HEK293 (cell line): Measurements from ENCODE around the gene VEGFB.

Experiments used
- CTCF ChIP-seq: fragments of 450-650 bp; formaldehyde crosslinking; IDR thresholded peaks from 2 replicates; pipeline ENCODE4 v1.5.1; 2016; ENCODE audit warnings: missing biosample characterization, missing genetic modification characterization
- ELK4 ChIP-seq: IDR thresholded peaks from 2 replicates; pipeline ENCODE4 v1.6.1; 2011; ENCODE audit warnings: mild to moderate bottlenecking, low read depth, low read length, borderline replicate concordance
- KLF9 ChIP-seq: fragments of 450-650 bp; formaldehyde crosslinking; IDR thresholded peaks from 2 replicates; pipeline ENCODE4 v1.5.1; 2016; ENCODE audit warnings: missing biosample characterization, missing genetic modification characterization, low read depth
- PRDM4 ChIP-seq: fragments of 450-650 bp; formaldehyde crosslinking; IDR thresholded peaks from 2 replicates; pipeline ENCODE4 v1.5.1; 2017; ENCODE audit warnings: missing biosample characterization, missing genetic modification characterization
- RBAK ChIP-seq: fragments of 450-650 bp; formaldehyde crosslinking; IDR thresholded peaks from 2 replicates; pipeline ENCODE4 v1.5.1; 2016; ENCODE audit warnings: missing biosample characterization, missing genetic modification characterization
- REST ChIP-seq: fragments of 450-650 bp; formaldehyde crosslinking; IDR thresholded peaks from 2 replicates; pipeline ENCODE4 v1.5.1; 2016; ENCODE audit warnings: missing biosample characterization, missing genetic modification characterization
- ZNF18 ChIP-seq: fragments of 450-650 bp; formaldehyde crosslinking; IDR thresholded peaks from 2 replicates; pipeline ENCODE4 v1.5.1; 2016; ENCODE audit warnings: missing biosample characterization, missing genetic modification characterization
- ZNF398 ChIP-seq: fragments of 450-650 bp; formaldehyde crosslinking; IDR thresholded peaks from 2 replicates; pipeline ENCODE4 v1.5.1; 2017; ENCODE audit warnings: missing biosample characterization, missing genetic modification characterization
- ZNF449 ChIP-seq: fragments of 450-650 bp; formaldehyde crosslinking; IDR thresholded peaks from 2 replicates; pipeline ENCODE4 v1.5.1; 2017; ENCODE audit warnings: missing biosample characterization, mild to moderate bottlenecking, missing genetic modification characterization, moderate library complexity
- ZNF521 ChIP-seq: fragments of 450-650 bp; formaldehyde crosslinking; IDR thresholded peaks from 2 replicates; pipeline ENCODE4 v1.5.1; 2017; ENCODE audit warnings: missing biosample characterization, mild to moderate bottlenecking, missing genetic modification characterization
- ZNF639 ChIP-seq: fragments of 450-650 bp; formaldehyde crosslinking; IDR thresholded peaks from 2 replicates; pipeline ENCODE4 v1.5.1; 2016; ENCODE audit warnings: missing biosample characterization, missing genetic modification characterization
- ZNF692 ChIP-seq: fragments of 450-650 bp; formaldehyde crosslinking; IDR thresholded peaks from 2 replicates; pipeline ENCODE4 v1.5.1; 2016; ENCODE audit warnings: missing biosample characterization, missing genetic modification characterization
- ZNF704 ChIP-seq: fragments of 450-650 bp; formaldehyde crosslinking; IDR thresholded peaks from 2 replicates; pipeline ENCODE4 v1.5.1; 2016; ENCODE audit warnings: missing biosample characterization, missing genetic modification characterization
- ZNF776 ChIP-seq: fragments of 450-650 bp; formaldehyde crosslinking; IDR thresholded peaks from 2 replicates; pipeline ENCODE4 v1.5.0; 2017; ENCODE audit warnings: missing biosample characterization, missing genetic modification characterization, borderline replicate concordance

- no peak; the same call in 1 of the 2 replicates for TF ChIP-seq CTCF (tag by site-specific recombination)
- TF ChIP-seq REST (tag by site-specific recombination): no peak
- TF ChIP-seq ZNF704: no peak
- no peak for TF ChIP-seq ZNF18 (tag by site-specific recombination)
- no peak for TF ChIP-seq ZNF776
- TF ChIP-seq ZNF521 (tag by site-specific recombination): no peak
- no peak for TF ChIP-seq RBAK (tag by site-specific recombination)
- no peak for TF ChIP-seq ZNF639
- TF ChIP-seq KLF9 (tag by site-specific recombination): no peak
- TF ChIP-seq ZNF449 (tag by site-specific recombination): no peak
- TF ChIP-seq ELK4: no peak
- TF ChIP-seq ZNF692: no peak
- no peak for TF ChIP-seq PRDM4
- TF ChIP-seq ZNF398: no peak
These were observed 7.8 kb upstream of the VEGFB start for GRCh38 chr11:64226507-64227051.
